Activated naive CD8-positive, alpha-beta T cell (primary cell): ENCODE data around the gene PFDN1.

Experiments used
- H3K27ac Mint-ChIP-seq: one replicate; pipeline ENCODE4 v1.8.0; 2021; ENCODE audit warnings: mixed read lengths
- H3K27me3 Mint-ChIP-seq: one replicate; pipeline ENCODE4 v1.8.0; 2021; ENCODE audit warnings: mixed read lengths
- H3K36me3 Mint-ChIP-seq: one replicate; pipeline ENCODE4 v1.8.0; 2021; ENCODE audit warnings: mixed read lengths
- H3K4me1 Mint-ChIP-seq: one replicate; pipeline ENCODE4 v1.8.0; 2021; ENCODE audit warnings: low read depth, mixed read lengths
- H3K4me3 Mint-ChIP-seq: one replicate; pipeline ENCODE4 v1.8.0; 2021; ENCODE audit warnings: mild to moderate bottlenecking, mixed read lengths
- H3K9me3 Mint-ChIP-seq: one replicate; pipeline ENCODE4 v1.8.0; 2021; ENCODE audit warnings: low read depth, mixed read lengths

PFDN1 gene

DNA sequence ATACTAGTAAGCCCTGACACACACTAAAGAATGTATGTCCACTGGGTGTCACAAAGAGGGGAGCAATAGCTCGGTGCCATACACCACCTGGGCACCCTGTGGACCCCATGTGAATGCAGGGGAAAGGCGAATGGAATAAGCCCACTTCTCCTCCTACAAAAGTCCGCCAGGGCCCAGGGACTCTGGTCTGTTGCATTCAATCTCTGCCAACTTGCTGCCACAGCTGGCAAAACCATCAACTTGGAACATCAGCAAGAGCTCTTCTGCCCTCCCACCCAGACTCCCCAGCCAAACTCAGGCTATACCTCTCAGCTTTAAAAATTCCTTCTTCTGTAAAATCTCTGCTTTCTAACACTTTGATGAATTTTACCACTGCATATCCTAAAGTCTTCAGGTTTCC is 54.5 kb downstream of the PFDN1 start:
- peaks cover 5% of the 10 kb centered on the region for H3K36me3 Mint-ChIP-seq
- no peaks in the 10 kb centered on the region for H3K27me3 Mint-ChIP-seq
- H3K4me1 Mint-ChIP-seq: peaks cover 36% of the 10 kb centered on the region
- H3K27ac Mint-ChIP-seq: no peak overlapping the region
- H3K4me3 Mint-ChIP-seq: no peak overlapping the region
- no peaks in the 10 kb centered on the region for H3K9me3 Mint-ChIP-seq

DNA sequence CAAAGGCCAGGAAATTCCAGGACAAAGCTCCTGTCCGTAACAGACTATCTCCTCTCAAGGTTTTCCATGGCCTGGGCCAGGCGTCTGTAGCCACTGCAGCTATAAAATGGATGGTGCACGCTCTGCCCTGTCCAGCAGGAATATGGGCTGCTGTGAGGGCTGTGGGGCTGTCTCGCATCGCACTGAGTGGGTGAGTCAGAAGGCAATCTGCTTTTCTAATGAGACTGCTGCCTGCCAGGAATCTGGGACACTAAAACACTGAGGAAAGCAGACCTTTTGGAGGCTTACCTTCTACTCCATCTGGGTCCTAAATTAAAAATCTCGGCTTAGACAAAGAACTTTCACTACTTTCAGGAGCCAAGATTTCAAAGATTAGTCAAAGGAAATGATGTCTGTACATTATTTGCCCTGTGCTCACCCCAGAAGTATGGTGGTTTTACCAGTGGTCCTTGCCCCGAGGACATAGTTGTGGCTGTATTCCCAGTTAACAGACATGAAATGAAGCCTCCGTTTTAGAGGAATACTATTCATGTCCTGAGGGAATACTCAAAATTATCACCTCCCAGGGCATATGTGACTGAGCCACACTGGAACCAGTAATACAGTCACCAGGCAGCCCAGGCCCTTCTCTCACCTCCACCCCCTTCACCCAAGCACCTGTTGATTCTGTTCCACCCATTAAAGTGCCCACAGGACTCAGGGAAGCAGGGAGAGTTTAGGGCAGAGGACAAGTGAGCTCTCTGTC is 56.4 kb downstream of the PFDN1 start:
- no peak overlapping the region for H3K27ac Mint-ChIP-seq
- H3K4me1 Mint-ChIP-seq: peaks cover 23% of the 10 kb centered on the region
- peaks cover 5% of the 10 kb centered on the region for H3K36me3 Mint-ChIP-seq
- H3K4me3 Mint-ChIP-seq: no peak overlapping the region
- H3K27me3 Mint-ChIP-seq: no peaks in the 10 kb centered on the region
- H3K9me3 Mint-ChIP-seq: no peaks in the 10 kb centered on the region

DNA sequence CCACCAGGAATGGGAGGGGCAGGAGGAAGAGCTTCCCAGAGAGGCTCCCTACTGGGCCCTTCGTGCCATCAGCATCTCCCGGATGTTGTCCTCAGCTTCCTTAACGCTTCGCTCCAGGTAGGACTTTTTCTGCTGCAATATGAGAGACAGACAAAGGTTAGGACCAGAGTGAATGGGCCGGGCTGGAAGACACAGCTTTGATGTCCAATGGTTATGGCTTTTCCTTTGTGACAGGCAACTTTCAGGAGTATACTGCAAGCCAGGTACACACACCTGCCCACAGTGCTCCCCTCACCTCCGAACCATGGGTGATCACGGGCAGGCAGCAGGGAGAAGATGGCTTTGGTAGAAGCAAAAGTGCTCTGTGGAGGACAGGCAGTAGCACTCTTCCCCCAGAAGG is 57.0 kb downstream of the PFDN1 start:
- Mint-ChIP-seq H3K27me3 (no peaks in the 10 kb centered on the region), H3K9me3 (no peaks in the 10 kb centered on the region), H3K27ac (no peak overlapping the region), H3K4me1 (peaks cover 19% of the 10 kb centered on the region), H3K36me3 (peaks cover 5% of the 10 kb centered on the region), H3K4me3 (no peak overlapping the region)

DNA sequence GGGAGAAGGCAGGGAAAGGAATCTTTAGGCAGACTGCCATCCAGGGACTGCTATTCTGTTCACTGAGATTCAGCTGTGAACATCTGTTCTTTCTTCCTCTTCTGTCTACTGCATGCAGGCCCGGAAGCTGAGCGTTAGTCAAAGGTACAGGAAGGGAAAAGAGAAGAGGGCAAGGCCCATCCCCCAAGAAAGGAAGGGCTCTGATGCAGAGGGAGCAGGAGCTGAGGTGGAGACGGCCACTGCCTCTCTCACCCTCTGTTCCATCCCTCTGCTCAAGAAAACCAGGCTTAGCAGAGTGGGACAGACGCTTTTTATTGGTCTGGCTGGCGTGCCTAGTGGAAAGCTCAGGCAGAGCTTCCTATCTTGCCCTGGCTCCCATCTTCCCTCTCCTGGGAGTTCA is 57.6 kb downstream of the PFDN1 start:
- no peak overlapping the region for H3K4me3 Mint-ChIP-seq
- H3K9me3 Mint-ChIP-seq: no peaks in the 10 kb centered on the region
- H3K4me1 Mint-ChIP-seq: peaks cover 15% of the 10 kb centered on the region
- H3K27ac Mint-ChIP-seq: no peak overlapping the region
- peaks cover 3% of the 10 kb centered on the region for H3K36me3 Mint-ChIP-seq
- H3K27me3 Mint-ChIP-seq: no peaks in the 10 kb centered on the region

DNA sequence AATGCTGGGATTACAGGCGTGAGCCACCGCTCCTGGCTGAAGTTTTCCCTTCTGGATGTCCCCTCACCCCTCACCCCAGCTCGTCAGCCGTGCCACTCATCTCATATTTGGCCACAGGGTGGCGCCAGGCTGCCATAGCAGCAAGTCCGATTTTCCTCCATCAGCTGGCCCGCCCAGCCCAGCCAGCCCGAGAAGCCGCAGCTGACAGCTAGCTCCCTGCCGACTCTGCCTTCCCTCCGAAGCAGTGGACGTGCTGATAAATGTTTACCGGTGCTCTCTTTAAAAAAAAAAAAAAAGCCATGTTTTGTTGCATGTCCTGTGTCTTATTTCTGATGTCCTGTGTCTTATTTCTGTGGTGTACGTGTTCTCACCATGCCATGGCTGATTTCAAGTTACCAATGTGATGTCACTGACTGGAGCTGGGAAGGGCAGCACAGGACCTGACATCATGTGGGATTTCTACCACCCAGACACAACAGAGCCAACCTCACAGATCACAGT is 58.3 kb downstream of the PFDN1 start:
- Mint-ChIP-seq H3K27me3 (no peaks in the 10 kb centered on the region), H3K4me3 (no peak overlapping the region), H3K9me3 (no peaks in the 10 kb centered on the region), H3K4me1 (peaks cover 14% of the 10 kb centered on the region), H3K36me3 (no peaks in the 10 kb centered on the region), H3K27ac (no peak overlapping the region)

DNA sequence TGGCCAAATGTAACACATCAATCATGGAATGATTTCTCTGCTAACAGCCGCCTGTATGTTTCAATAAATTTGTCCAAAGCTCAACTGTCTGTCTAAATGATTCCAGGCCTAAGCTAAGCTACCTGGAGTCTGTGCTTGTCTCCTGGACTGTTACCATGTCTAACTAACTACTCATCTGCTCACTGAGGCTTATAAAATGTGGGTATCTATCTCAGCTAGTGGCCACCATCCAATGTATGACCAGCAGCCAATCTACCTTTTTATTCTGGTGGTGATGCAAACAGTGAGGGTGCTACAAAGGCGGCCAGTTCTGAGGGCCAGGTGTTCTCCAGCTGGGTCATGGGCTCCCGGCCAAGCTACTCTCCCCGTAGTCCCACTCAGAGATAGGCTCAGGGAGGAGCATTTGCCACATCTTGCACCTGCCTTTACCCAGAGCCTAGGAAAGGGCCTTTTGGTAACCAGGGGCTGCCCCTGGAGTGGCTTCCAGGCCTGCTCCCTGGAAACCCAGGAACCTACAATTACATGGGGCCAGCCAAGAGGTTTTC is 59.1 kb downstream of the PFDN1 start:
- no peaks in the 10 kb centered on the region for H3K27me3 Mint-ChIP-seq
- H3K4me1 Mint-ChIP-seq: peaks cover 12% of the 10 kb centered on the region
- H3K4me3 Mint-ChIP-seq: no peak overlapping the region
- no peak overlapping the region for H3K27ac Mint-ChIP-seq
- no peaks in the 10 kb centered on the region for H3K36me3 Mint-ChIP-seq
- no peaks in the 10 kb centered on the region for H3K9me3 Mint-ChIP-seq

DNA sequence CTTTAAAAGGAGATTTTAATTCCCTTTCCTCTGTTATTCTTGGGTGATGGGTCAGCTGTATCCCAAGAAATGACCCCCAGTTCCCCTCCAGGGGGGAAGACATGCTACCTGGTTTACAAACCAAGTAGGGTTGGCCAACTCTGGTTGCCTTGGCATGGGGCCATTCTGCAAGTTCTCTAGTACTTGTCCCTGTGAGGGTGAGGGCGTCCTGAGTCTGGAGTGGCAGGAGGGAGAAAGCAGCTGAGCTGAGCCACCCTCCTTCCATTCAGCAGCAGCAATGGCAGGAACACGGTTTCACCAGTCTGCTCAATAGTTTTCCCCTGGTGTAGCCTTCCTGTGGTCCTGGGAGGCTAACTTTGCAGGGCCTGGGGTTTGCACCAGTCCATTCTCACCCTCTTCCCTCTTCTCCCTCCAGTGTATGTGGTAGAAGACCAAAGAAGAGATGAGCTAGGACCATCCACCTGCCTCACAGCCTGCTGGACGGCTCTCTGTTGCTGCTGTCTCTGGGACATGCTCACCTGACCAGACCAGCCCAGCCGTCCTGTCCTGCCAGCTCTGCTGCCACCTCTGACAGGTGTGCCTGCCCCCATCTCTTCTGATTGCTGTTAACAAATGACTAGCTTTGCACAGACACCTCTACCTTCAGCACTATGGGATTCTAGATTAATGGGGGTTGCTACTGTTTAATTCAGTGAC is 59.9 kb downstream of the PFDN1 start:
- Mint-ChIP-seq H3K27me3 (no peaks in the 10 kb centered on the region), H3K9me3 (no peaks in the 10 kb centered on the region), H3K4me3 (no peak overlapping the region), H3K36me3 (no peaks in the 10 kb centered on the region), H3K27ac (no peak overlapping the region), H3K4me1 (peaks cover 12% of the 10 kb centered on the region)

DNA sequence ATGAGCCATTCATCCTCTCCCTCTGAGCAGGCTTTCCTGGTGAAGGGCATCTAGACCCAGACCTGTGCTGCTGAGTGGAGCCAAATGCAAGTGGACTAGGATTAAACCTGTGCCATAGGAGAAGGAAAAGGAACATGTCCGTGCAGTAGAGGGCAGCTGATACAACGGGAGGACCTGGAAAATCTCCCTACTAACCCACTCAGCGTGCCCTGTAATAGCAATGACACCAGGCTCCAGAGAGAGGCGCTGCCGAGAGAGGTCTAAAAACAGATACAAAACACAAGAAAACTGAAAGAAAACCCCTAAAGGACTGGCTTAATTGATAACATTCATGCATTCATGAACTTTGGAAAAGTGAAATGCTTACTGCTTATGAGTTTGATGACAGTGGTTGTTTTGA is 60.8 kb downstream of the PFDN1 start:
- Mint-ChIP-seq H3K4me3 (no peak overlapping the region), H3K27me3 (no peaks in the 10 kb centered on the region), H3K27ac (no peak overlapping the region), H3K4me1 (peaks cover 12% of the 10 kb centered on the region), H3K9me3 (no peaks in the 10 kb centered on the region), H3K36me3 (no peaks in the 10 kb centered on the region)

DNA sequence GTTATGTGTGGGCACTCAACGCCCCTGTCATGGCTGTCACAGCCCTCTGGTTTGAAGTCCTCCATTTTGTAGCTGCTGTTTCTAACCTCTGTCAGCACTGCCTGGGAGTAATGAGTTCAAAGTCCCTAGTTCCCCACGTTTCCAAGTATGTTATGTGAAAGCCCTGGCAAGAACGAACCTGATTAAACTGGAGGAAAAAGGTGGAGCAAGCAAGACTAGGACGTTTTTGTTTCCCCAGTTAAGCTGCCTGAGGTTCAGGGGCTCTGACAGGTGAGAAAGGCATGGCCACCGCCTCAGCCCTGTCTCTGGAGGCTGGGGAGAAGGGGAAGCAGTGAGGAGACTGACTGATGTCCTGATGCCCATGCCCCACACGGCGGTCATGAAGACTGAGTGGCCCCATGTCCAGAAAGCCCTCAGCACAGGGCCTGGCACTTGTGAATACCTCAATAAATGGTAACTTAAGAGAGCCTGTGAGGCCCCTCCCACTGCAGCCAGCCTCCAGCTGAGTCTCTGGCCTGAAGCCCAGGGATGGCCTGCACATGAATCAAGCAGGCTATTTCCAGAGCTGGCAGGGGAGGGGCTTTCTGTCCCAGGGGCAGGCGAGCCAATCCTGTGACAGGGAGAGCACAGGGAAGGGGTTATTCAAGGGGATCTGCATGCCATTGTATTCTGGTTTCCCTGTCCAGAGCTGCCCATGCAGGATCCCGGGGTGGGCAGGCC is 61.8 kb downstream of the PFDN1 start:
- no peaks in the 10 kb centered on the region for H3K9me3 Mint-ChIP-seq
- H3K27ac Mint-ChIP-seq: no peak overlapping the region
- no peak overlapping the region for H3K4me3 Mint-ChIP-seq
- no peaks in the 10 kb centered on the region for H3K36me3 Mint-ChIP-seq
- H3K27me3 Mint-ChIP-seq: no peaks in the 10 kb centered on the region
- H3K4me1 Mint-ChIP-seq: peaks cover 12% of the 10 kb centered on the region

DNA sequence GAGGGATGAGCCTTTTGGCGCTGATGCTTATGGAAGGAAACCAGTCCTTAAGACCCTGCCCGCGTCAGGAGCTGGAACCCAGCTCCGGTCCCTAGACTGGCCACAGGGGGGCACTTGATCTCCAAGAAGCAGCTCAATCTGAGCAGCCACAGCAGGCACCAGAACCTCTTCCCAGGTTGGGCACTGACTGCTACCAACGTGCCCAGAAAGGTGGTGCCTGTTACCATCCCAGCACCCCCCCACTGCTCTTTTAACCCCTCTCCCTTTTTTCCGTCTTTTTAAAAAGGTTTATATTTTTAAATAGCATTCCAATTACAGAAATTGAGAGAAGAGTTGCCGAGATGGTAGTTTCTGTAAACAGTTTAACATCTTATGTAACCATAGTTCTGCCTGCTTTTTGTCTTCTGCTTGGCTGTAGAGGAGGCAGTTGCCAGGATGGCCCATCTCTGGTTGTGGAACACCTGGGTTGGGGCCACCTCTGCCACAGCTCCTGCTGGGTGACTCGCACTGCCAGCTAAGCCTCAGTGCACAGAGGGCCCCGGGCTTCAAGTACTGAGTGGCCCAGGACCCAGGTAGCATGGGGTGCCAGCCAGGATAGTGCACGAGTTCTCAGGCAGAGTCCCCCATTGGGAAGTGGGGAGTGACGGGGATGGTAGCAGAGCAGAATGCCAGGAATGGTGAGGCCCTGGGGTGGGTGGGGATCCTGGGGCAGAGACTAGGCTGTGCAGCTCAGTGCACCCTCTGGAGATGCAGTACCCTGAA is 62.8 kb downstream of the PFDN1 start:
- Mint-ChIP-seq H3K27ac (no peak overlapping the region), H3K27me3 (no peaks in the 10 kb centered on the region)

DNA sequence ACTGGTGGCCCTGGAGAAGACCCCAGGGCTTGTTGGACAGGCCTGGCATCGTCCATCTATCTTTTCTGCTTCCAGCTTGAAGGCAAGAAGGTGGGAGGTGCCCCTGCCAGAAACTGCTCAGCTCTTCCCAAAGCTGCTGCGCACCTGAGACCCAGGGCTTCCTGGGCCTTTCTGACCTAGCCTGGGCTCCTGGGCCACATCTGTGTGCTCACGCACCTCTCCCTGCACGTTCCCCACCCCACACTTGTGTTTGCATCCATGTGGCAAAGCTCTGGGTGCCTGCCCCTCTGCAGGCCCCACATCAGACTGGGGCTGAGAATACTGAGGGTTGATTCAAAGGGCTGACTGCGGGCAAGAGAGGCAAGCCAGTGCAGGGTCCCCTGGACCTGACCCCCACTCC is 63.4 kb downstream of the PFDN1 start:
- H3K4me3 Mint-ChIP-seq: no peak overlapping the region
- H3K27me3 Mint-ChIP-seq: no peaks in the 10 kb centered on the region
- H3K27ac Mint-ChIP-seq: no peak overlapping the region
- H3K9me3 Mint-ChIP-seq: no peaks in the 10 kb centered on the region
- peaks cover 4% of the 10 kb centered on the region for H3K4me1 Mint-ChIP-seq
- H3K36me3 Mint-ChIP-seq: no peaks in the 10 kb centered on the region

More for the DNA sequence above, 62.8 kb downstream of the PFDN1 start:
- no peaks in the 10 kb centered on the region for H3K36me3 Mint-ChIP-seq
- H3K9me3 Mint-ChIP-seq: no peaks in the 10 kb centered on the region
- H3K4me1 Mint-ChIP-seq: peaks cover 9% of the 10 kb centered on the region
- no peak overlapping the region for H3K4me3 Mint-ChIP-seq

DNA sequence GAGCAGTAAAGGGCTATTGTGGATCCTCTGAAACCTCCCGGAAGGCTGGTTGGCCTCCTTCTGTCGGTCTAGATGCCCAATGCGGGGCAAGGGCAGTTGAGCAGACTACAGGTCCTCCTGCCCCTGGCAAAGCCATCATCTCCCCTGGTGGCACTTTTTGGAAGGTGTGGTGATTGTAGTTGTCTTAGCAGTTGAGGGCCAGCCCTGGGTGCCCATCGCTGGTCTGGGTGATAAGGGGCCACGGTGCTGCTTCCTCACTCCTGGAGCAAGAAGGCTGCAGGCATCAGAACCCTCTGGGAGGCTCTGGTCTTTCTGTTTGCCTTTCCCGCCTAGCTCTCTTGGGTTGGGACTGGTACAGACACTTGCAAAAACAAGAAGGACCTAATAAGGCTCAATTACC is 64.1 kb downstream of the PFDN1 start:
- Mint-ChIP-seq H3K27ac (no peak overlapping the region), H3K4me3 (no peak overlapping the region), H3K36me3 (no peaks in the 10 kb centered on the region), H3K9me3 (no peaks in the 10 kb centered on the region), H3K27me3 (no peaks in the 10 kb centered on the region), H3K4me1 (peaks cover 3% of the 10 kb centered on the region)

DNA sequence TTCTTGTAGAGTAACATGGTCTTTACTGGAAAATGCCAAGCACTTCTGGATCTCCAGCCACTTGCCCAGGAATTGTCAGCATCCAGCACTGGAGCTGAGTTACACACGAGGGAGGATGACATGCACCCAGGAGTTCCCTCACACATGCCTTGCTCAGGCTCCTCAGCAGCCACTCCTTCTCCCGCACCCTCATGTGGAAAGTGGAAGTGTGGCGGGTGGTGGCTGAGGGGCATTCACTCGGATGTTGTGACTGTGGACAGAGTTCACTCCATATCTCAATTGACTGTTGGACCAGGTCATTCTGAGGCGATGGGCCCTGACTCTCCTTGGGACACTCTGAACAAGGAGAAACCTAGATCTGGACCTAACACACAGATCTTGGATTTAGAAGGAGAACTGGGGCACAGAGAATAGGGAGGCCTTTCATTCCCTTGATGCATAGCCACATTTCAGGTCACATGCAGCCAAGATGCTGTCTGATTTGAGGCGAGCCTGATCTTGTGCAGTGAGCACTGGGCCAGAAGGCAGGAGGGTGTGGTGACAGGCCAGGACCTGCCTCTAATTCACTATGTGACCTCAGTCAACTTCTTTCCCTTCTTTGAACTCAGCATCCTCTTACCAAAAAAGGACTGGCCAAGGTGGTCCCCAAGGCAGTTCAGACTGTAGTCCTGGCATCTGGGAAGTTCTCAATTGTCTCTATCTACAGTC is 65.9 kb downstream of the PFDN1 start:
- Mint-ChIP-seq H3K4me1 (peaks cover 3% of the 10 kb centered on the region), H3K9me3 (no peaks in the 10 kb centered on the region), H3K36me3 (no peaks in the 10 kb centered on the region), H3K4me3 (no peak overlapping the region), H3K27ac (no peak overlapping the region), H3K27me3 (no peaks in the 10 kb centered on the region)
